ENCODE results near the gene TIMM50. TPM values are rescaled to one million over a fixed set of nuclear protein-coding genes. Genes with fewer than 3 reads are reported as not detected.

Gene TIMM50
- polyA plus RNA-seq = 64.1 and 66.2 TPM in 2 replicates
- polyA minus RNA-seq = 42.0 and 47.0 TPM in 2 replicates

DNA sequence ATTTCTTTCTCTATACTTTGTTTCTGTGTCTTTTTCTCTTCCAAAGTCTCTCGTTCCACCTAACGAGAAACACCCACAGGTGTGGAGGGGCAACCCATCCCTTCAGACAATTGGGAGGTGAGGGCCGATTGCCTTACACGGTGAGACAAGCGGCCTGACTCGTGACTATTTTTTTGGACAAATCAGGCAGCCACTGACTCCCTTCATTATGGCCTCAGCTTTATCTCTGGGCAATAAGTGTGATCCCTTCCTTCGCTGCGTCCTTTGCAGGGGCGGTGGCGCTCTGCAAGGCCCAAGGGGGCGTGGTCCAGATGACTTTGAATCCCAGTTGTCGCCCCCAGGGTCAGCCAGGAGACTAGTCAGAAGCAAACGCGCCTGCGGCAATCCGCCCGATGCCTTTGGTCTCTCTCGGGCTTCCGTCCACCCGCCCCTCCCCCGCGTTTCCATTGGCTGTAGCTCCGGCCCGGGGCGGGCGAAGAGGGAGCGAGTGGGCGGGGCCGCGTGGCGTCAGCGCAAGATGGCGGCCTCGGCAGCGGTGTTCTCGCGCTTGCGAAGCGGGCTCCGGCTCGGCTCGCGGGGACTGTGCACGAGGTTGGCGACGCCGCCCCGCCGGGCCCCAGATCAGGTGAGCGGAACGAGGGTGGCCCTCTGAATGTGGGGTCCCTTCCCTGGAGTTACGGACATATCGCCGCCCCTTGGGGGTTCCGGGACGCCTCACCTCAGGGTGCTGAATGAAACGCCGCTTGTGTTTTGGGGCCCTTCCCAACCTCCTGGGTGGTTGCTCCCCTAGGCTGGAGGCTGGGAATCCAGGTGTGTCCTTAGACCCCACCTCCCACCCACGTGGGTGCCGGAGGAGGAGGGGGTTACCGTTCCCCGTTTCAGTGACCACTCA lies at the start of gene TIMM50:
TSS of gene TIMM50 (plus strand) at position 502 of the 892 bp plus-strand sequence. CDS start at position 518, 16 bp downstream.
- Histone ChIP-seq H2AFZ (ENCODE audit: low read depth, low read length) (peak within 1 kb of the TSS; percentile 77), H3K9me2 (ENCODE audit: insufficient read depth, low read length) (no peaks in the 10 kb centered on the region), H3K36me3 (ENCODE audit: insufficient read depth, low read length) (peaks cover 7% of the 10 kb centered on the region), H3K27me3 (ENCODE audit: insufficient read depth, low read depth, low read length) (no peaks in the 10 kb centered on the region), H3K27ac (ENCODE audit: low read length) (peak within 1 kb of the TSS; percentile 63), H3K9ac (ENCODE audit: low read length) (peak within 1 kb of the TSS; percentile 87), H3K4me3 (ENCODE audit: low read length) (peak within 1 kb of the TSS; percentile 89), H4K20me1 (ENCODE audit: insufficient read depth) (no peaks in the 10 kb centered on the region), H3K4me2 (ENCODE audit: low read length) (peak within 1 kb of the TSS; percentile 81), H3F3A (ENCODE audit: insufficient read depth, low read length, poor library complexity, severe bottlenecking) (no peaks in the 10 kb centered on the region), H3K9me3 (ENCODE audit: low read length) (no peaks in the 10 kb centered on the region), H3K79me2 (replicated peaks; ENCODE audit: insufficient read depth, low read length) (peaks cover 14% of the 10 kb centered on the region)
- no peak for TF ChIP-seq EZH2 (IDR thresholded peaks at IDR 0.05; ENCODE audit: borderline replicate concordance, insufficient read depth, low read length, poor library complexity, severe bottlenecking)
- TF ChIP-seq POLR2AphosphoS5 (IDR thresholded peaks at IDR 0.05) = peak; percentile 94
- peak; percentile 52 for TF ChIP-seq EP300 (conservative IDR thresholded peaks at IDR 0.05; ENCODE audit: poor library complexity, severe bottlenecking)
- TF ChIP-seq, protein P1, sequence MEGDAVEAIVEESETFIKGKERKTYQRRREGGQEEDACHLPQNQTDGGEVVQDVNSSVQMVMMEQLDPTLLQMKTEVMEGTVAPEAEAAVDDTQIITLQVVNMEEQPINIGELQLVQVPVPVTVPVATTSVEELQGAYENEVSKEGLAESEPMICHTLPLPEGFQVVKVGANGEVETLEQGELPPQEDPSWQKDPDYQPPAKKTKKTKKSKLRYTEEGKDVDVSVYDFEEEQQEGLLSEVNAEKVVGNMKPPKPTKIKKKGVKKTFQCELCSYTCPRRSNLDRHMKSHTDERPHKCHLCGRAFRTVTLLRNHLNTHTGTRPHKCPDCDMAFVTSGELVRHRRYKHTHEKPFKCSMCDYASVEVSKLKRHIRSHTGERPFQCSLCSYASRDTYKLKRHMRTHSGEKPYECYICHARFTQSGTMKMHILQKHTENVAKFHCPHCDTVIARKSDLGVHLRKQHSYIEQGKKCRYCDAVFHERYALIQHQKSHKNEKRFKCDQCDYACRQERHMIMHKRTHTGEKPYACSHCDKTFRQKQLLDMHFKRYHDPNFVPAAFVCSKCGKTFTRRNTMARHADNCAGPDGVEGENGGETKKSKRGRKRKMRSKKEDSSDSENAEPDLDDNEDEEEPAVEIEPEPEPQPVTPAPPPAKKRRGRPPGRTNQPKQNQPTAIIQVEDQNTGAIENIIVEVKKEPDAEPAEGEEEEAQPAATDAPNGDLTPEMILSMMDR (IDR thresholded peaks at IDR 0.05; ENCODE audit: poor library complexity, severe bottlenecking) = peak; percentile 30
- TF ChIP-seq RAD21 (conservative IDR thresholded peaks at IDR 0.05) = peak; percentile 14
- TF ChIP-seq, protein P2, sequence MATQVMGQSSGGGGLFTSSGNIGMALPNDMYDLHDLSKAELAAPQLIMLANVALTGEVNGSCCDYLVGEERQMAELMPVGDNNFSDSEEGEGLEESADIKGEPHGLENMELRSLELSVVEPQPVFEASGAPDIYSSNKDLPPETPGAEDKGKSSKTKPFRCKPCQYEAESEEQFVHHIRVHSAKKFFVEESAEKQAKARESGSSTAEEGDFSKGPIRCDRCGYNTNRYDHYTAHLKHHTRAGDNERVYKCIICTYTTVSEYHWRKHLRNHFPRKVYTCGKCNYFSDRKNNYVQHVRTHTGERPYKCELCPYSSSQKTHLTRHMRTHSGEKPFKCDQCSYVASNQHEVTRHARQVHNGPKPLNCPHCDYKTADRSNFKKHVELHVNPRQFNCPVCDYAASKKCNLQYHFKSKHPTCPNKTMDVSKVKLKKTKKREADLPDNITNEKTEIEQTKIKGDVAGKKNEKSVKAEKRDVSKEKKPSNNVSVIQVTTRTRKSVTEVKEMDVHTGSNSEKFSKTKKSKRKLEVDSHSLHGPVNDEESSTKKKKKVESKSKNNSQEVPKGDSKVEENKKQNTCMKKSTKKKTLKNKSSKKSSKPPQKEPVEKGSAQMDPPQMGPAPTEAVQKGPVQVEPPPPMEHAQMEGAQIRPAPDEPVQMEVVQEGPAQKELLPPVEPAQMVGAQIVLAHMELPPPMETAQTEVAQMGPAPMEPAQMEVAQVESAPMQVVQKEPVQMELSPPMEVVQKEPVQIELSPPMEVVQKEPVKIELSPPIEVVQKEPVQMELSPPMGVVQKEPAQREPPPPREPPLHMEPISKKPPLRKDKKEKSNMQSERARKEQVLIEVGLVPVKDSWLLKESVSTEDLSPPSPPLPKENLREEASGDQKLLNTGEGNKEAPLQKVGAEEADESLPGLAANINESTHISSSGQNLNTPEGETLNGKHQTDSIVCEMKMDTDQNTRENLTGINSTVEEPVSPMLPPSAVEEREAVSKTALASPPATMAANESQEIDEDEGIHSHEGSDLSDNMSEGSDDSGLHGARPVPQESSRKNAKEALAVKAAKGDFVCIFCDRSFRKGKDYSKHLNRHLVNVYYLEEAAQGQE (IDR thresholded peaks at IDR 0.05; ENCODE audit: borderline replicate concordance) = peak; percentile 75
- TF ChIP-seq TAF1 (IDR thresholded peaks at IDR 0.05; ENCODE audit: low read depth) = peak; percentile 69
- TF ChIP-seq MXI1 (conservative IDR thresholded peaks at IDR 0.05; ENCODE audit: poor library complexity, severe bottlenecking) = peak; percentile 96
- TF ChIP-seq SMC3 (conservative IDR thresholded peaks at IDR 0.05; ENCODE audit: poor library complexity) = peak; percentile 30

DNA sequence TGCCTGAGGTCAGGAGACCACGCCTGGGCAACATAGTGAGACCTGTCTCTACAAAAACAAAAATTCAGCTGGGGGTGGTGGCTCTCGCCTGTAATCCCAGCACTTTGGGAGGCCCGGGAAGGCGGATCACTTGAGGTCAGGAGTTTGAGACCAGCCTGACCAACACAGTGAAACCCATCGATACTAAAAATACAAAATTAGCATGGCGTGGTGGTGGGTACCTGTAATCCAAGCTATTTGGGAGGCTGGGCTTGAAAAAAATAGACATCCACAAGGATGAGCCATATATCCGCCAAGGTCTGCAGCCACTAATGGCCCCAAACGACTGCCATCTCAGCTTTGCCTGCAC lies 48.0 kb upstream of the TIMM50 start:
- H3K27ac ChIP-seq (ENCODE audit: low read length) = no peak overlapping the region
- no peak overlapping the region for H2AFZ ChIP-seq (ENCODE audit: low read depth, low read length)
- peaks cover 4% of the 10 kb centered on the region for H3F3A ChIP-seq (ENCODE audit: insufficient read depth, low read length, poor library complexity, severe bottlenecking)
- H3K27me3 ChIP-seq (ENCODE audit: insufficient read depth, low read depth, low read length) = no peaks in the 10 kb centered on the region
- no peak overlapping the region for H3K9ac ChIP-seq (ENCODE audit: low read length)
- H3K4me3 ChIP-seq (ENCODE audit: low read length) = no peak overlapping the region
- H3K4me2 ChIP-seq (ENCODE audit: low read length) = no peak overlapping the region
- H3K36me3 ChIP-seq (ENCODE audit: insufficient read depth, low read length) = no peaks in the 10 kb centered on the region
- no peaks in the 10 kb centered on the region for H4K20me1 ChIP-seq (ENCODE audit: insufficient read depth)
- TF ChIP-seq EZH2 (IDR thresholded peaks at IDR 0.05; ENCODE audit: borderline replicate concordance, insufficient read depth, low read length, poor library complexity, severe bottlenecking) (no peak), SMC3 (conservative IDR thresholded peaks at IDR 0.05; ENCODE audit: poor library complexity) (no peak), MXI1 (conservative IDR thresholded peaks at IDR 0.05; ENCODE audit: poor library complexity, severe bottlenecking) (no peak)
- TF ChIP-seq, protein P2 (IDR thresholded peaks at IDR 0.05; ENCODE audit: borderline replicate concordance) = no peak
- TF ChIP-seq, protein P1 (IDR thresholded peaks at IDR 0.05; ENCODE audit: poor library complexity, severe bottlenecking) = no peak
- no peaks in the 10 kb centered on the region for H3K9me3 ChIP-seq (ENCODE audit: low read length)
- no peaks in the 10 kb centered on the region for H3K9me2 ChIP-seq (ENCODE audit: insufficient read depth, low read length)
- peaks cover 16% of the 10 kb centered on the region for H3K79me2 ChIP-seq (replicated peaks; ENCODE audit: insufficient read depth, low read length)

Data from neural cell (in vitro differentiated cells).